ENCODE results near the gene KLF3.

The KLF3 gene

DNA sequence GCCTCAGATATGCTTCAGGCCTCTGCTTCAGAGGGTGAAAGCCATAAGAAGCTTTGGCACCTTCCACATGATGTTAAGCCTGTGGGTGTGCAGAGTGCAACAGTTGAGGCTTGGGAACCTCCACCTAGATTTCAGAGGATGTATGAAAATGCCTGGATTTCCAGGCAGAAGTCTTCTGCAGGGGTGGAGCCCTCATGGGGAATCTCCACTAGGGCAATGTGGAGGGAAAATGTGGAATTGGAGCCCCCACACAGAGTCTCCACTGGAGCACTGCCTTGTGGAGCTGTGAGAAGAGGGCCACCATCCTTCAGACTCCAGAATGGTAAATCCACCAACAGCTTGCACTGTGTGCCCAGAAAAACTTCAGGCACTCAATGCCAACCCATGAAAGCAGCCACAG is 83.6 kb downstream of the KLF3 start:
- DNase-seq, result no peak

DNA sequence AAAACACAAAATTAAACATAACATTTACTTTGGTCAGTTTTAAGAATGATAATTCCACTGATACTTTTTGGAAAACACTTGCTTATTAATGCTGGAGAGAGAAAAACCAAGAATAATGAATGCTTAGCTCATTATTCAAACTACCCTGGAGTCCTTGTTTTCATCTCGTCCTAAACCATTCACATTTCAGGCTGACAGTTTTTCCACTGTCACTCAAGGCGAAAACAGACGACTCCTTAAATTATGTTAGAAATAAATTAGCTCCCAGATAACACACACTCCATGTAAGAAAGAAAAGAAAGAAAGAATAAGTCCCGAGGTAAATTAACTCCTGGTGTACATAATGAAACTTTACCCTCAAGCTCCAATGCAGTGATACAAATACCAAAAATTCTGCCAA is 85.3 kb downstream of the KLF3 start:
- no peak for DNase-seq

All from activated T-cell treated with anti-CD3 and anti-CD28 coated beads, Interleukin-2, amount 50 U/mL, for 48 hours (primary cell).